Stimulated activated CD4-positive, alpha-beta T cell treated with anti-CD3 and anti-CD28 coated beads, Interleukin-15, amount 100 ng/mL, for 48 hours (primary cell): Measurements from ENCODE around the gene TENM4.
A peak's percentile ranks its signal among the peaks of the same experiment; 100 is the strongest.

Experiments
- DNase-seq, 2 donors: peaks; one replicate each; pipeline ENCODE4 v3.0.0-alpha.2; 2020; ENCODE audit warnings: low read depth in 2 of 2

TENM4 gene

DNA sequence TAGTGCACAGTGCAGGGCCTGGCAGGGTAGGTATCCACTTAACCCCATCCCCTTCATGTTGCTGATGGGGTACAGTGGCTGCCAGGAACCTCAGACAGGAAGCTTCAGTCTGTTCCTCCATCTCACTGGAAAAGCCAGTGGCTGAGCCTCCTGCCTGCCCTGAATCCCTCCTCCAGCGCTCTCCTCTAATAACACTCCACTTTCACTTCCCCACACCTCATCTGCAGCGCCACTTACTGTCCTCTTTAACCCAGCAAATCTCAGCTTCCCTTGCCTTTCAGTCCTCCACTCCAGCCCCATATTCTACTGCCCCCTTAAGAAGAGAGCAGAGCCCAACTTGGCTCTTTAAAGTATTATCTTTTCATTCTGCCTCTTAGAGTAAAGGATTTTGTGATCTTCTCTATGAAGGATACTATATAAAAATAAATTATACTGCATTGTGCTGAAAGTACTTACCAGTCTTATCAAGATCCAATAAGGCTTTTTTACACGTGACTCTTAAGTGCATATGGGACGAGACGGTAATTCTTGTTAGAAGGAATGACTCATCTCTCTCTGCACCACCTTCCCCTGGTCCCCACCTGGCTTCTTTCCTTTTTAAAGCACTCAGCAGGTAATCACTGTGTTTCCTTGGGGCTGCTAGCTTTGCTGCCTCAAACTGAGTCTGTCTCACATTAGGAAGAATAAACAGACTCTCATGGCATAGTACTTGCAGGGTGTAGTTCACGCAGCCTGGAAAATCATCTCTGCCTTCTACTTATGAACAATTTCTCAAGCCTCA is 628.1 kb downstream of the TENM4 start:
- DNase-seq, result no peak

DNA sequence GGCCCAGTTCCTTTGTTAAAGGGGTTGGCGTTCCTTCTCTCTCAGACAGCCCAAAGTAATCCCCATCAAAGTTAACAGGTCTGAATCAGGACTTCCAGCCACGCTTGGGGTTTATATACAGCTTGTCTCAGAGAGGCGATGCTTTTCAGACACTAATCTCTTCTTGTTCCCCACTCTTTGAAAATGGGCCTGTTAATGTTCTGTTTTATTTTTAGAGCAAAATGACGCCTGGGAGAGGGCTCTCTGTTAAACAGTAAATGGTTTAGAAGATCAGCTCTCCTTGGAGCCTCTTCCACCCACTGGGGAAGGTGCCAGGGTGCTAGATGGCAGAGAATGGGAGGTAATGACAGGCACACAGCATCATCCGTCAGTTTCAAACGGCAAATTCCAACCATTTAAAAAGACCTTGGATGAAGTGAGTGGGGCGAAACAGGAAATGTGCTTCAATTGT is 630.2 kb downstream of the TENM4 start:
- no peak for DNase-seq

DNA sequence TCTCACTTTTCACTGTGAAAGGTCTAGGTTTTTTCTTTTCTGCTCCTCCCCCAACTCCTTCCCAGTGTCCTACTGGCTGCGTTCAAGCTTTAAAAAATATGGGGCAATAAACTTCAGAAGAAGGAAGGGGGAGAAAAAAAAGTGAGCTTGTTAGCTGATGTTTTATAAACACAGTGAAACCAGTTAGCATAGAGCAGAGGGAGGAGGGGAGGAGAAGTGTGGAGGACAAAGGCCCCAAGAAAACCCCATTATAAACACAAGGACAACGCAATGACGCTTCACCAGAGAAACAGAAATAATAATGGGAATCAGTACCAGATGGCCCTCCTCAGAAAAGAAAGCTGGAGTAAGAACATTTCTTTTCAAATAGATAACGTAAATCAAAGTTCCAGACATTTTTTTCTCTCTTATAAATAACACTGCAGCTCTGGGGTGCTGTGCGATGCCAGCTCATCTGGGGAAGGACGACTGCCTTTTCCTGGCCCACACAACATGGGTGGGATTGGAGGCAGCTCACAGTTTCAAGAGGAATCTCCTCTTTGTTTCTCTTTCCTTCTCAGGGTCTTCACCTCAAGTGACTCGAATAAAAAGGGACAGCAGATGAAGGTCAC is 630.8 kb downstream of the TENM4 start:
- no peak for DNase-seq

DNA sequence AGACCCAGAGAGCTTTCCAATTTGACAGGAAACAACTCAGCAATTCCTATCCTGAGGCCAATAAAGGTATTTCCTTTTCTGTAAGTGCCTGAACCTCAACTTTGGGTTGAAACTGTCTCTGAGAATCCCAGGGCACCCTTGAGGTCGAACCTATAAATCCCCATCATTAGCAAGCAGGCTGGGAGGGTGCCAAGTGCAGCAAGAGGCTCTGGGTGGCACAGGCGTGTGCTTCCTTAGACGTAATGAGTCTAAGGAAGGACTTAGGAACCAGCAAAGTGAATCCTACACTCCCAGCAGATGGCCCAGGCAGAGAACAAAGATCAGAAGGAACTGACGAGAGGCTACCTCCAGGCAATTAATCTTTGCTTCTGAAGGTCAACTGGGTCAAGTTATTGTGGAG is 631.9 kb downstream of the TENM4 start:
- DNase-seq, result no peak

DNA sequence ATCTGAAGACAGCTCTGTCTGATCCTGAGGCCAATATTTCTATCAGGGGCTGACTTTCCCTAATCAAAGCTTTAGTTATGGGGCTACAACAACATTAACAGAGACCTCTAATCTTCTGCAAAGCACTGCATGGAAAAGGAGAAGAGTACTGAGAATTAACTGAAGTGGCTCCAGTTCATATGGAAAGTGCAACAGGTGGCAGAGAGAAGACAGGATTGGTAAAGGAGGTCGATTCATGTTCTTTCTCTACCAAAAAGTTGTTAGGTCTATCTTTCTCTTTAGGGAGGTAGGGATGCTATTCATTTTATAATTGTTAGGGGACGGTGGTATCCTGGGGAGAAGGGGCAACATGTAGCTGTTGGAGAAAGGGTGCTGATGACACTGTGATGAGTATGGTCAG is 633.5 kb downstream of the TENM4 start:
- no peak for DNase-seq

DNA sequence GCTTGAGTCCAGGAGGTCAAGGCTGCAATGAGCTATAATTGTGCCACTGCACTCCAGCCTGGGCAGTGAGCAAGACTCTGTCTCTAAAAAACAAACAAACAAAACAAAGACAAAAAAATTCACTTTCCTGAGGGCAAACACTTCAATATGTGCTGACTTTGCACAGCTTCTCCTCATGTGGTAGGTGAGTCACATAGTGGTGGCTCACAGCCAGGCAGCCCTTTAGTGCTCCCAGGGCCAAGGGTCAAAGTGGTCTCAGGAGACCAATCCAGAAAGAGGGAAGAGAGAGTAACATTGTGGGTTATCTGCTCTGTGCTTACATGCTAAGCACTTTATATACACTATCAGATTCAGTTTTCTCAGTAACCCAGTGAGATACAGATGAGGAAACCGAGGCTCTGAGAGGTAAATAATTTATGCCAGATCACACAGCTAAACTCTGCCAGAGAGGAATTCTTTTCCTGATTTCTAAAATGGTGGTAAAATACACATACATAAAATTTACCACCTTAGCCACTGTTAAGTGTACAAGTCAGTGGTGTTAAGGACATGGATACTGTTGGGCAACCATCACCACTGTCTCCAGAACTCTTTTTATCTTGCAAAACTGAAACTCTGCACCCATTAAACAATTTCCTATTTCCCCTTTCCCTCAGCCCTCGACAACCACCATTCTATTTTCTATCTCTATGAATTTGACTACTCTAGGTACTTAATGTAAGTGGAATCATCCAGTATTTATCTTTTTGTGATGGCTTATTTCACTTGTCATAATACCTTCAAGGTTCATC is 634.4 kb downstream of the TENM4 start:
- DNase-seq, result no peak

DNA sequence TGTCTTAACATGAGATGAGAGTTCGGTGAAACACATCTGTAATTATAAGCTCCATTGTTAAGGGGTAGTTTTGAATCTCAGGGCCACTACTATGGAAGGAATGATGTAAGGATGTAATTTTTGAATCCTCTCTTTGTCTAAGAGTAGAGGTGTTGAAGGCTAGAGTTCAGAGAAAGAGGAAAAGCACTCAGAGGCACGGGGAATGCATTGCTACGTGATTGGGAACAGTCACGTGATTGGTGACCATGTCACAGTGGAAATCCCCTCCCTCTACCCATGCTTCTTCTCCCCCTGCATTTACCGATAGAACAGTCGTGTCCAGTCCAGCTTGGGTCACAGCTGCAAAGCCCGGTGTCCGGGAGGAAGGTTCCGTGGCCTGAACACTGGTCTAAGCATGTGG is 635.8 kb downstream of the TENM4 start:
- DNase-seq, result no peak

DNA sequence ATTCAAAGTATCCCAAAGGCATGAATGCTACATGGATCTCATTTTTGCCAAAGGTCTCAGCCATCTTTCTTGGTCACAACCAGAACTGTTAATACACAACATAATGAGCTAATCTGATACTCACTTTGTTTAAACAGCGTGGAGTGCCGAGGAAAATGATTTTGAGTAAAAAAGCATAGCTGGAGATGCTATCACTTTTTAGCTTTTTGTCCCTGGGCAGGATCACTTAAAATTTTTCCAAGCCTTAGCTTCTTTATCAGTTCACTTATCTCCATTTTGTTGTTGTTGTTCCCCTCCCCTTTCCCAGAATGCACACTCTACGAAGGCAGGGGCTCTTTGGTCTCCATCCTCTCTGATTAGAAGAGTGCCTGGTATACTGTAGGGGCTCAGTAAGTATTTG is 636.8 kb downstream of the TENM4 start:
- DNase-seq, result no peak

DNA sequence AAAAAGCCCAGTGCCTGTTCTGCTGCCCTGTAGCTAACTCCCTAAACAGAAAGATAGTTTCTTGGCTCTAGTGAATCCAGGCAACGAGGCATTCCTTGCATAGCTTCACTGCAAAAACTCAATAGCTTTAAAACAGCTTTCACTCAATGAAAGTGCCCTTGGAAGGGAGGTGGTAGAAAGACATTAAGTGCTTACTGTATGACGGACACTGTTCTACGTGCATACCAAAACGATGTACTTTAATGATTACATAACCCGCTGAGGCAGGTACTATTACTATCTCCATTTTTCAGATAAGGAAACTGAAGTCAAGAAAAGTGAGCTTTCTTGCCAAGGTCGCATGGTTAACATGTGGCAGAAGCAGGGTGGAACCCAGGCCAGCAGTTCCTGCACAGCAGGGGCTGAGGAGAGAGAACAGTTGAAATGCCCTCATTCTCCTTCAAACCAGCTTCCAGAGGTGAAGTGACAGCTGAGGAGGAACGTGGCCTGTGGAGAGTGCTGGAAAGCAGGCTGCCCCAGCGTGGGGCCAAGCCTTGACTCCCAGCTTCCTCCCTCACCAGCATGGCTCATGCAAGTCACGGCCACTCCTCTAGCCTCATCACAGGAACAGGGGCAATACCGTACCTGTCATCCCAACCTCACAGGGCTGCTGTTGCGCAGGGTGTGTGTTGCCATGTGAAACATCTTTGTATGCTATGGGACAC is 638.6 kb downstream of the TENM4 start:
- DNase-seq, result no peak

DNA sequence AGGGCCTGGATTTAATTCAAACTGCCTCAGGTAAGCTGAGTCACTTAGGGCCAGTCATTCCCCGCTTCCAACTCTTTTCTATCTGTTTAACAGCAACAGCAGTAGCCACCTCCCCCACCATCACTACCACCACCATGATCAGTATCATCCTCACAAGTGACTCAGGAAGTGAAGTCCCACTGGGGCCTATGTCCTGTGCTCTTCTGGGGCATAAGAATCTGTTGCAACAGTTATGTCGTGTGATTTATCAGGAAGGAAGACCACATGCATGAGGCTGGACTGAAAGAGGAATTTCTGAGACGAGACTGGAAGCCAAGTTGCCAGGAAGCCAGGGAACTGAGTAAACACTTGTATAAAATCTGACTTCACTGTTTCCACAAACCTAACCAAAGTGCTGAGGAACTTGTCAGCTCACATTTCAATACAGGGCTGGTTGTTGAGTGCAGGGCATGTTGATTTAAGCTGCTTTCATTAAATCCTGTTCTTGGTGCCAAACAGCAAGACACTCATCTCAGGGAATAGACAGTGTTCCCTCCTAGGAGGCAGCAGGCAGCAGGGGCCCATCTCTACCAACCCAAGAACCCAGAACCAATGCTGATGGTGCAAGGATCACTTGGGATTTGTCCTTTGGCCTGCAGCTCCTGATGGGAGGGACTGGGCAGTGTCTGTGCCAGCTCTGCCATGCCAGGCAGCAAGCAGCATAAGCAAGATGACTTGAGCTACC is 639.5 kb downstream of the TENM4 start:
- DNase-seq, result no peak

DNA sequence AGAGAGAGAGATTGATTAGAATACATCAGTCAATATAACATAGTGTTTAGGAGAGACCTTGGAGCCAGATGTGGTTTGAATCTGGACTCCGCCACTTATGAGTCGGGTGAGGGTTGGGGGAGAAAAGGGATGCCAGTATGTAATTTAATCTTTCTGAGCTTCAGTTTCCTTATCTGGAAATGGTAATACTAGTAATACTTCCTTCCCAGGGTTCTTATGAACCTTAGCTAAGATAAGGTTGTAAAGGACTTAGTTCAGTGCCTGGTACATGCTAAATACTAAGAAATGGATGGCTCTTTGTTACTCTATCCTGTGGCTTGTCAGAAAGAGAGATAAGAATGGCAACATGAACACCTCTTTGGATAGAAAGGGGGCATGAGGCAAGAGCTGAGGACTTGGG is 640.1 kb downstream of the TENM4 start:
- no peak for DNase-seq

DNA sequence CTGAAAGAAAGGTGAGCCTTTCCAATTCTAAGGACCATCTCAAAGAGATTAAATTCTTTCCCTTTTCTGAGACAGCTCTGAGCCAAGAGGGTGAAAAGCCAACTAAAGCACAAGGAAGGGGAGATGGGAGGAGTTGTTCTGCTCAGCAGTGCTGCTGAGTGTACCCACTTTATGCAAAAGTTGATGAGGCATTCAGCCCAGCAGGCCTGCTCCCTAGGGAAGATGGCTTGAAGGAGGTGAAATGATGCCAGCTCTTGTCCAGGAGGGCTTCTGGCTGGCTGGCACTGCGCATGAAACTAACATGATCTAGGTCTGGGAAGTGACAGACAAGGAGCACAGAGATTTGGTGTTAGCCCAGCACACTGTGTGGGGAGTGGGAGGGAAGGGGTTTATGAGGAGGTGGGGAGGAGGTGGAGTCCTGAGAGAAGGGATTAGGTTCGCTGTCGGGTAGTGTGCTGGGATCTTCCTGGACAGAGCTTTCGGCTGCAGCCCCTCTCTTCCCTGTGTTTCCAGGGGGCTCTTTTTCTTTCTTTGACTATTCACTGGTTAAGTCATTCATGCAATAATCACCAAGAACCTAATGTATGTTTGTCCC is 640.6 kb downstream of the TENM4 start:
- no peak for DNase-seq

DNA sequence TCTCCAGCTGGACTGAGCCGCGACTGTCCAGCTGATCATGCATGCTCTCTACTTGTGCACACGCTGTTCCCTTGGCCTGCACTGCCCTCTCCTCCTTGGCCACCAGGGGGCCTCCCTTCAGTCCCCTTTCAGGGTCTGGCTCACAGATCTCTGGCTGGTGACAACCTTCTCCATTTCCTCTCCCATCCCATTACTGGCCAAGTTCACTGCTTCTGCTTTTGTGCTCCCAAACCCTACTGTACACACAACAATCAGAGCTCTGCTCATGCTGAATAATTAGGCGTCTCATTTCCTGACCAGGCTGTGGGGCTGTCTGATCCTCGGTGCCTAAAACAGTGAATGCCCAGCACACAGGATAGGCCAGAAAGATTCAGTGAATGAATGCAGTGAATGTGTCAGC is 642.2 kb downstream of the TENM4 start:
- DNase-seq, result peak; percentile 7 to 15

DNA sequence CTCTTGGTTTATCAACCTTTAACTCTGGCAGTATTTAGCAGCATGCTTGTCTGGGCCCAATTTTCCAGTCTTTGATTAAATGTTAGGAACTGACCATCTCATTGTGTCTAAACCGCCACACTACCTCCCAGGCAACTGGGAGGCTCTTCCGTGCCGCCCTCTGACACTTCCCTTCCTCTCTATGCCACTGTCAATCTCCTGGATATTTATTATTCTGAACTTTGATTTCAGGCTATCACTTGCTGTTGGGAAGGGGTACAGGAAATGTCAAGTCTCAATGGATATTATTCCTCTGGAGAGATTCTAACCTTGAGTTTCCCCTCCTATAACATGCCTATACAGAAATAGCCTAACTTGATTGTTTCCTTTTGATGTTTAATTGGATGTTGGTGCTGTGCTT is 643.3 kb downstream of the TENM4 start:
- DNase-seq, result no peak

DNA sequence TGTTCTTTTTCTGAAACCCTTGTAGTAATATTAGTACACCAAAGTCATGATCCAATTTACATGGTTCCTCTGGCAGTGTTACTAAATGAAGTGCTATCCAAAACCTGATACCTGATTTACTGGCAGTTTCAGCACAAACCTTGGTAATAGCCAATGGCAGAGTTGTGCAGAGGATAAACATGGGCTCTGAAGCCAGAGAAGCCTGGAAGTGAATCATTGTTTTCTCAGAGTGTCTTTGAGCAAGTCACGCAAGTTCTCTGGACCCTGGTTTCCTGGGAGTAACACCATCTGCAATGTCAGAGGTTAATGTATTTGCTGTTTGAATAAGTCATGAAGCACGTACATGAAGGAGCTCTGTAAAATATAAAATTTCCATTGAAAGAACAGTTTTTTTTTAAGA is 643.9 kb downstream of the TENM4 start:
- DNase-seq, result no peak

DNA sequence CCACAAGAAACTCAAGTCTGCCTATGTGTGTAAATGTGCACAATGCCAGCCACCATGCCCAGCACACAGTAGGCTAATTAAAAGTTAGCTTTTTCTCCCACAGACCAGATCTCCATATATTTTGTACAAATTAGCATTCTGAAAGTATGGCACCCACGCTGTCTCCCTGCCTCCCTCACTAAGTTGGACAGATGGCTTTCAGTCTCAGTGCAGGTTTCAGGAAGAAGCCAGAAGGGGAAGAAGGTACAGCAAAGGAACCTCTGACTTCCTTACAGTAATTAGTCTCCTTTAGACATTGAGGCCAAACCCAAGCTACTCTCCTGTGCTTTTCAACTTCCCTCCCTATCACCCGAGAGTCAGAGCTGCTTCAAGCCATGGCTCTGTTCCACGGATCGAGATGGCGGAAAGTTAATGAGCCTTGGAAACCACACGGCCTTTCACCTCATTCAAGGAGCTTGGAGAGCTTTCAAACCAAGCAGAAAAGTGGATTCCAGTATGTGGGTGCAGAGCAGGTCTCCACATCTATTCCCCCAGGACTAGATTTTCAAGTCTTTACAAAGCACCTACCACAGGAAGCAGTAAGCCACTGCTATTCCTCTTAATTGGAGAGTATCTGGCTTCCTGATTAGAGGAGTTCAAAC is 645.1 kb downstream of the TENM4 start:
- no peak for DNase-seq

DNA sequence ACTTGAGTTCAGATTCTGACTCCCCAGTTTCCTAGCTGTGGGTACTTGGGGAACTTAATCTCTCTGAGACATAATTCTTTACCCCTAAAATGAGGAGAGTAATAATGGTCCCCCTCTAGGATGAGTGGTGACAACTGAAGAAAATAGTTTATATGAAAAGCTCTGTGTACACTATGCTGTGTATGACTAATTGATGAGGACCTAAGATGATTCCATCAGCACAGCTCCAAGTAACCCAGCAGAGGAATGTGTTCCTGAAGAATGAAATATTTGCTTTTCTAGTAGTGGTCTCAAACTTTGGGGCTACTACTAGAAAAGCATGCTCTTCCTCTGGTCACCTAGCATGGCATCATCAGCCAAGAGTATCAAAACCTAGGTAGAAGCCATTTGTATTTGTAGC is 648.9 kb downstream of the TENM4 start:
- DNase-seq, result no peak

DNA sequence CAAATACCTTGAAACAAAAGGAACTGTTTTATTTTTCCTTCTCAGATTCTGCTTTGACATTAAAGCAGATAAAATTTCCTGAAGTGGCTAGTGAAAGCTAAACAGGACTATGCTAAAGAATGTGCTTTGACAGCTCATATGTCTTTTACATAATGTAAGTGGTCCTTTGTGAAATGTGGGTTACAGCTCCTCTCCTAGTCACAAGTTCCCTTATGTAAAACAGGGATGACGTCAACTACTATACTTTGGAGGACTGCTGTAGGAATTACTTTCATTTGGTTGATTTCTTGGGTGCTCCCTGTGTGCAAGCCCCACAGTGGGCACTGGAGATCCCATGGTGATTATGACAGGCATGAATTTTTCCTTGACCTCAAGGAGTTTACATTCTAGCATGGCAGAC is 649.6 kb downstream of the TENM4 start:
- no peak for DNase-seq

DNA sequence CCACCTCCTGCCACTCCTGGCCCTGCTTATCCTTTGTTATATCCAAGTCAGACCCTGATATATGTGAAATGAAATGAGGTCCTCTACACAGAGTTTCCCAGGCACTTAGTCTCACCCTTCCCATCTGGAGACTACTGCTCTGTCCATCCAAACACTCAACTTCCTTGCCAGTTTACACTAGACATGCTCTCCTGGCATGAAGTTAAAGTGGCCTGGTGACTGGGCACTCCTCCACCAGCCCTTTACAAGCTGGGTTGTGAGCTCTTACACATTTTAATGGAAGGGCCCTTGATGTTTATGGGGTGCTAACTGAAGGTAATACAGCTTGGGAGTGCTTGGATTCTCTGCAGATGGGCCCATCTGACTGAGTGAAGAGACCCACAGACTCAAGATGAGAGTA is 650.0 kb downstream of the TENM4 start:
- no peak for DNase-seq

DNA sequence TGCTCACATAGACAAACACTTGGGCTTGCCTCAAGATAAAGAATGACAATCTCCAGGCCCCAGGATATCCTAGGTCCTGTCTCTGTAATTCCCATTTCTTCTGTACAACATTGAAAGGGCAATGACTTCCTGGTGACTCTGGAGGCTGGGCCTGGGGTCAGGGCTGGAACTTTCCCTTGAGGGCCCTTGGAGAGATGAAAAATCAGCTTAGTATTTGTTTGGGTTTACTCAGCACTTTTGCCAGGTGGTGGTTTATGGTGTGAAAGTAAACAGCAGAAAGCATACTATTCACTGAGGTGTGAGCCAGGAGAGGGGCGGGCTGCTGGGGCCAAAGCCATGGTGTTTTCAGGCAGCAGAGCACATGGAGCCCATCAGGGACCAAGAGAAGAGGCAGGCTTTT is 651.5 kb downstream of the TENM4 start:
- DNase-seq, result no peak

DNA sequence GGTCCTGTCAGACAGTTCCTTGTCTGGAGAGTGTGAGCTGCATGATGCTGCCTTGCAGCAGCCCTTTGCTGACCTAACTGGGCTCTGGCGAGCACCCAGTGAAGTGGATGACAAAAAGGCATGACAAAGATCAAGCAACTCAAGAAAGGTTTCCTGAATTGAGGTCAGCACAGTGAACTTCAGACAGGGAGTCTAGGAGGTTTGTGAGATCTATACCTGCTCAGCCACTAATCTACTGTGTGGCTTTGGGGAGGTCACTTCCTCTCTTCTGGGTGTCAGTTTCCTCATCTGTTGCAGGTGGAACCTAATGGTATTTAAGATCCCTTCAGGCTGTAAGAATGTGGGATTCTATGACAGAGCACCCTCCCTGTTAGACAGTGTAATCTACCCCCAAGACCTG is 652.3 kb downstream of the TENM4 start:
- DNase-seq, result no peak
